Ovary (tissue), 9 donors: ENCODE data around the gene SULT4A1. TPM values are rescaled to one million over a fixed set of nuclear protein-coding genes. Genes with fewer than 3 reads are reported as not detected.

ENCODE experiments used
- DNase-seq, 5 donors: peaks; one replicate each; pipeline ENCODE4 v3.0.0-alpha.2; 2019 to 2020
- H3K27ac ChIP-seq, 2 donors: fragments of 200-600 bp; one replicate each; pipeline versions ENCODE4 v1.5.1 to v1.8.0; 2019 to 2022
- H3K27me3 ChIP-seq: fragments of 200-600 bp; one replicate; pipeline ENCODE4 v1.8.0; 2022
- H3K36me3 ChIP-seq: fragments of 200-600 bp; sonication (generic); one replicate; pipeline ENCODE4 v1.5.1; 2019
- H3K4me1 ChIP-seq: one replicate; pipeline ENCODE4 v1.8.1; 2013; ENCODE audit warnings: mild to moderate bottlenecking, moderate library complexity; ENCODE audit not compliant: insufficient read depth
- H3K4me3 ChIP-seq: fragments of 200-600 bp; sonication (generic); one replicate; pipeline ENCODE4 v1.5.1; 2017
- H3K9me3 ChIP-seq, 2 donors: fragments of 200-600 bp in 1 of 2; sonication (generic) in 1 of 2; one replicate each; pipeline versions ENCODE4 v1.5.1 to v1.8.1; 2013 to 2019; ENCODE audit warnings: mild to moderate bottlenecking in 1 of 2, moderate library complexity in 1 of 2
- EP300 ChIP-seq: sonication (generic); formaldehyde crosslinking; IDR thresholded peaks from one replicate; pipeline ENCODE4 v1.6.1; 2017; ENCODE audit warnings: antibody characterized with exemption
- POLR2A ChIP-seq: fragments of 450-650 bp; IDR thresholded peaks from one replicate; pipeline ENCODE4 v1.6.1; 2017; ENCODE audit warnings: antibody characterized with exemption, mild to moderate bottlenecking, moderate library complexity
- WGBS, 3 donors: extraction: QIAGEN DNeasy Blood & Tissue Kit in 1 of 3; methylation state at CpG; one replicate each; pipeline versions ENCODE4 v1.1.5 to v1.1.7; 2013 to 2017; 5-methylcytosine and 5-hydroxymethylcytosine counted together
- intact Hi-C, 4 donors: fragments of 100-400 bp; cut with DNase I; formaldehyde crosslinking; loops; one replicate each; pipeline versions ENCODE4 v1.11.0 to v1.15.1; 2022 to 2023
- polyA plus RNA-seq, 2 donors: library from polyadenylated mRNA; stranded (reverse); fragments of 200-250 nt in 1 of 2; fragments of 350-450 nt in 1 of 2; fragmentation: Illumina TruSeq in 1 of 2; extraction: RNeasy Lipid Tissue Mini Kit (QIAGEN cat#74804) in 1 of 2; gene quantifications; one replicate each; pipeline ENCODE4 v1.2.3, GENCODE V29; 2013 to 2014
- total RNA-seq, 7 donors: library from RNA; depleted of rRNA in 2 of 7; stranded (reverse); fragments of >200 nt in 2 of 7; fragmentation: NEBNext Ultra II Directional in 3 of 7; extraction: Animal tissue kit (Norgen Biotek cat#: 25700) in 3 of 7; gene quantifications; one replicate each; pipeline versions ENCODE4 v1.1.0 to v1.2.4, GENCODE V29; 2016 to 2023
- TF ChIP-seq, protein P1 (sequence below), 3 donors: fragments of 450-650 bp in 2 of 3; fragments of 200-600 bp in 1 of 3; IDR thresholded peaks; one replicate each; pipeline versions ENCODE4 v1.5.1 to v1.8.0; 2016 to 2022; ENCODE audit warnings: antibody characterized with exemption in 3 of 3, mild to moderate bottlenecking in 1 of 3
- donor health status: DM: no; HTN: no; CAD: no; lungs with moderate emphysema.
- donor health status: DM: no; HTN: no; CAD: no.
- donor health status: Bipolar disorder and iron deficiency.
- donor health status: DM: yes; HTN: yes; CAD: no.
- donor health status: DM: no; HTN: no; CAD: no.
- donor health status: DM: yes; HTN: yes; CAD: no.

The SULT4A1 gene
- total and polyA plus RNA-seq, 9 donors: 0.36 to 3.5 (median 1.8) TPM

DNA sequence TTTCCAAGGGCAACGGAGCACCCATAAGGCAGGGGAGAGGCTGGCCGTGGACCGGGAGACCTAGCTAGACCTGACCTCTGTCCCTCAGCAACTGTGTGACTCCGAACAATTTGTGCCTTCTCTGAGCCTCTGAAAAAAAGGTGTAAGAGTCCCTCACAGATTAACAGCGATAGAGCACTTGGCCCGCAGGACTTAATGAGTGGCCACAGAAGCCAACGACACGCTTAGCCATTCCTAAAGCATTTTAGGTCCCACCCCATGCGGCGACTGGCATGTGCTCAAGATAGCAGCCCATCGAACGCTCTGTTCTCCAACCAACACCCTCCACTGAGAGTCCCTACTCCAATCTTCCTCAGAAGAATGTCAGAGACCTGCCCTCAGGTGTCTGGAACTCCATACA, 1.5 kb downstream of the SULT4A1 start:
- intact Hi-C loops: no loop called here
- DNase-seq: peak in 2 of 5 donors; percentile 6 to 31
- H3K4me3 ChIP-seq: no peak overlapping the region
- no peak for TF ChIP-seq EP300
- H3K9me3 ChIP-seq: no peaks in the 10 kb centered on the region
- H3K27me3 ChIP-seq: no peaks in the 10 kb centered on the region
- no peak overlapping the region for H3K27ac ChIP-seq
- H3K4me1 ChIP-seq: no peaks in the 10 kb centered on the region
- WGBS, 3 donors: 75 to 82% (median 81%) methylated on average over 12 of the region's 12 CpGs
- no peaks in the 10 kb centered on the region for H3K36me3 ChIP-seq

DNA sequence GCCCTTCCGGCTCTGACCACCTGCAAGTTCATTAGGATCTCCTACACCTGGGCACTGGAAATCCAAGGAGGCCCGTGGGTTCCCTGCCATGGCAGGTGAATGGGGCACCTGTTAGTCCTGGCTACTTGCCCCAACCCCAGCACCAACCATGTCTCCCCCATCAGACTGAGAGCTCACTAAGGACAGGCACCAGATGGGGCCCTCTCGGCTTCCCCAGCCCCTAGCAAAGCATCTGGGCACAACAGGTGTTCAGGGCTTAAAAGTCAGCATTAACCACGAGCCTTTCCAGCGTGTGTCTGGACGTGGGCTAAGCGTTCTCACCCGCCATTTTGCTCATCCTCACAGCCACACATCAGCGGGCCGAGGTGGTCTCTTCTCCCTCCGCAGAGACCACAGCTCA, 2.2 kb downstream of the SULT4A1 start:
- H3K4me3 ChIP-seq: no peak overlapping the region
- peak in 2 of 5 donors; percentile 3 to 21 for DNase-seq
- no peaks in the 10 kb centered on the region for H3K36me3 ChIP-seq
- intact Hi-C loops: no loop called here
- H3K9me3 ChIP-seq: no peaks in the 10 kb centered on the region
- no peaks in the 10 kb centered on the region for H3K27me3 ChIP-seq
- WGBS, 3 donors: 82 to 92% (median 85%) methylated on average over 11 of the region's 11 CpGs
- no peak for TF ChIP-seq EP300
- TF ChIP-seq, protein P1, sequence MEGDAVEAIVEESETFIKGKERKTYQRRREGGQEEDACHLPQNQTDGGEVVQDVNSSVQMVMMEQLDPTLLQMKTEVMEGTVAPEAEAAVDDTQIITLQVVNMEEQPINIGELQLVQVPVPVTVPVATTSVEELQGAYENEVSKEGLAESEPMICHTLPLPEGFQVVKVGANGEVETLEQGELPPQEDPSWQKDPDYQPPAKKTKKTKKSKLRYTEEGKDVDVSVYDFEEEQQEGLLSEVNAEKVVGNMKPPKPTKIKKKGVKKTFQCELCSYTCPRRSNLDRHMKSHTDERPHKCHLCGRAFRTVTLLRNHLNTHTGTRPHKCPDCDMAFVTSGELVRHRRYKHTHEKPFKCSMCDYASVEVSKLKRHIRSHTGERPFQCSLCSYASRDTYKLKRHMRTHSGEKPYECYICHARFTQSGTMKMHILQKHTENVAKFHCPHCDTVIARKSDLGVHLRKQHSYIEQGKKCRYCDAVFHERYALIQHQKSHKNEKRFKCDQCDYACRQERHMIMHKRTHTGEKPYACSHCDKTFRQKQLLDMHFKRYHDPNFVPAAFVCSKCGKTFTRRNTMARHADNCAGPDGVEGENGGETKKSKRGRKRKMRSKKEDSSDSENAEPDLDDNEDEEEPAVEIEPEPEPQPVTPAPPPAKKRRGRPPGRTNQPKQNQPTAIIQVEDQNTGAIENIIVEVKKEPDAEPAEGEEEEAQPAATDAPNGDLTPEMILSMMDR (IDR thresholded peaks at IDR 0.05): no peak
- TF ChIP-seq POLR2A: no peak
- H3K27ac ChIP-seq: no peak overlapping the region
- no peaks in the 10 kb centered on the region for H3K4me1 ChIP-seq

GRCh38 chr22:43859621-43860020, 2.7 kb downstream of the SULT4A1 start:
- DNase-seq: peak in 1 of 5 donors; percentile 12
- Histone ChIP-seq H3K4me3 (no peak overlapping the region), H3K36me3 (no peaks in the 10 kb centered on the region), H3K4me1 (no peaks in the 10 kb centered on the region), H3K9me3 (no peaks in the 10 kb centered on the region), H3K27ac (no peak overlapping the region), H3K27me3 (no peaks in the 10 kb centered on the region)
- intact Hi-C loops: no loop called here
- 82 to 85% (median 85%) methylated on average over 14 of the region's 14 CpGs for whole genome bisulfite sequencing, 3 donors
- TF ChIP-seq POLR2A: no peak
- TF ChIP-seq, protein P1 (IDR thresholded peaks at IDR 0.05): no peak
- no peak for TF ChIP-seq EP300

- TF ChIP-seq, protein P1 (IDR thresholded peaks at IDR 0.05): no peak
- no peak for TF ChIP-seq POLR2A
- no peak for TF ChIP-seq EP300
- no peaks in the 10 kb centered on the region for H3K36me3 ChIP-seq
- H3K27ac ChIP-seq: no peak overlapping the region
- no peaks in the 10 kb centered on the region for H3K9me3 ChIP-seq
- DNase-seq: peak in 1 of 5 donors; percentile 5
- H3K4me1 ChIP-seq: no peaks in the 10 kb centered on the region
- 92 to 93% (median 93%) methylated on average over 7 of the region's 7 CpGs for WGBS, 3 donors
- intact Hi-C loops: no loop called here
- no peak overlapping the region for H3K4me3 ChIP-seq
- H3K27me3 ChIP-seq: no peaks in the 10 kb centered on the region
These were observed 3.1 kb downstream of the SULT4A1 start for GRCh38 chr22:43859176-43859575.

DNA sequence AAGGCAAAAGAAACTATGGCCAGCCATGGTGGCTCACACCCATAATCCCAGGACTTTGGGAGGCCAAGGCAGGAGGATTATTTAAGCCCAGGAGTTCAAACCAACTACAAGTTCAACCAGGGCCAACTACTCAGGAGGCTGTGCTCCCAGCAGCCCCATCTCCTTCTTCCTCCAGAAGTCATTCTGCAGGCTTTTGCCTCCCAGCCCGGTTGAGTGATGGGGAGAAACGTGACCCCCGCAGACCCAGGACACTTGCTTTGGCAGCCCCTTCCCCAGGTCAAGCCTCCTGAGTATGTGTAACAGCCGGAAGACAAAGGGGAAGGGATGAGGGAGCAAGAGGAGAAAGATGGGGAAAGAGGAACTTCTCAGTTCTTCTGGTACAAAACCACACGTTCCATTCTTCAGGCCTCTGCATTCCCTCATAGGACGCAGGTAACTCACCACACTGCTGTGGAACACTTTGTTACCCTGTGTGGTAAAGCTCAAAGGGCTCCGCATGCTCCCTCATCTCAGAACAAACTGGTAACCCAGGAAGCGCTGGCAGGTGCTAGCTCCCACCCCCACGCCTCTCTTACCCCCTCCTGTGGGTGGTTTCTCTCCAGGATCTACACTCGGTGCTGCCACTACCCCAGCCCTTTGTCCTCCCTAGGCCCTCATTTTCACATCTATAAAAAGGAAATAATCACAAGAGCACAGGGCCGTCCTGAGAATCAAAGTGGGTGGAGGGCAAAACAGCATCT, 4.0 kb downstream of the SULT4A1 start:
- Histone ChIP-seq H3K27me3 (no peaks in the 10 kb centered on the region), H3K36me3 (no peaks in the 10 kb centered on the region), H3K4me3 (no peak overlapping the region), H3K4me1 (no peaks in the 10 kb centered on the region), H3K27ac (no peak overlapping the region), H3K9me3 (no peaks in the 10 kb centered on the region)
- WGBS, 3 donors: 81 to 86% (median 81%) methylated on average over 11 of the region's 11 CpGs
- intact Hi-C loops: no loop called here
- TF ChIP-seq POLR2A: no peak
- no peak for TF ChIP-seq EP300
- TF ChIP-seq, protein P1 (IDR thresholded peaks at IDR 0.05): no peak
- peak in 2 of 5 donors; percentile 11 for DNase-seq
